Measurements from ENCODE around the gene PTPRF. TPM values are rescaled to one million over a fixed set of nuclear protein-coding genes. Genes with fewer than 3 reads are reported as not detected.

Gene PTPRF
- total RNA-seq, 1 experiment from 2014 or later, result 110 TPM

GRCh38 chr1:43620956-43621355 lies 90.3 kb downstream of the PTPRF start:
- Histone ChIP-seq H3K27ac (ENCODE audit: low read depth, low read length, poor library complexity, severe bottlenecking) (no peak overlapping the region), H3K4me1 (ENCODE audit: insufficient read depth, low read length, poor library complexity, severe bottlenecking) (no peaks in the 10 kb centered on the region), H3K9me3 (ENCODE audit: low read depth, low read length, poor library complexity, severe bottlenecking) (no peaks in the 10 kb centered on the region), H3K27me3 (replicated peaks; ENCODE audit: insufficient read depth, low read depth, low read length, poor library complexity) (no peaks in the 10 kb centered on the region), H3K36me3 (ENCODE audit: insufficient read depth, low read length, poor library complexity, severe bottlenecking) (peaks cover 26% of the 10 kb centered on the region), H3K4me3 (ENCODE audit: low read depth, low read length, poor library complexity, severe bottlenecking) (no peak overlapping the region)
- BruUV-seq (replicated peaks), result no TSS peak
- CTCF ChIA-PET, result interaction anchor here (0.7 kb wide), 1 partner anchor 48 kb away, joined by 3 read pairs; no protein-coding TSS in a partner anchor
- no peak for TF ChIP-seq EZH2 (IDR thresholded peaks at IDR 0.05; ENCODE audit: borderline replicate concordance, low read depth, low read length, poor library complexity, severe bottlenecking)
- TF ChIP-seq, protein P1, sequence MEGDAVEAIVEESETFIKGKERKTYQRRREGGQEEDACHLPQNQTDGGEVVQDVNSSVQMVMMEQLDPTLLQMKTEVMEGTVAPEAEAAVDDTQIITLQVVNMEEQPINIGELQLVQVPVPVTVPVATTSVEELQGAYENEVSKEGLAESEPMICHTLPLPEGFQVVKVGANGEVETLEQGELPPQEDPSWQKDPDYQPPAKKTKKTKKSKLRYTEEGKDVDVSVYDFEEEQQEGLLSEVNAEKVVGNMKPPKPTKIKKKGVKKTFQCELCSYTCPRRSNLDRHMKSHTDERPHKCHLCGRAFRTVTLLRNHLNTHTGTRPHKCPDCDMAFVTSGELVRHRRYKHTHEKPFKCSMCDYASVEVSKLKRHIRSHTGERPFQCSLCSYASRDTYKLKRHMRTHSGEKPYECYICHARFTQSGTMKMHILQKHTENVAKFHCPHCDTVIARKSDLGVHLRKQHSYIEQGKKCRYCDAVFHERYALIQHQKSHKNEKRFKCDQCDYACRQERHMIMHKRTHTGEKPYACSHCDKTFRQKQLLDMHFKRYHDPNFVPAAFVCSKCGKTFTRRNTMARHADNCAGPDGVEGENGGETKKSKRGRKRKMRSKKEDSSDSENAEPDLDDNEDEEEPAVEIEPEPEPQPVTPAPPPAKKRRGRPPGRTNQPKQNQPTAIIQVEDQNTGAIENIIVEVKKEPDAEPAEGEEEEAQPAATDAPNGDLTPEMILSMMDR (conservative IDR thresholded peaks at IDR 0.05; ENCODE audit: low read depth, low read length), result no peak
- POLR2A ChIA-PET (ENCODE audit: low non-redundant PET), result no interaction called here
- no peak for DNase-seq (ENCODE audit: low spot score)
- intact Hi-C loops (cut with micrococcal nuclease; ENCODE audit: unreplicated experiment), result no loop called here

- H3K9me3 ChIP-seq (ENCODE audit: low read depth, low read length, poor library complexity, severe bottlenecking), result no peaks in the 10 kb centered on the region
- ChIA-PET CTCF (interaction anchor here (0.7 kb wide), 1 partner anchor 49 kb away, joined by 3 read pairs; no protein-coding TSS in a partner anchor), POLR2A (ENCODE audit: low non-redundant PET) (no interaction called here)
- TF ChIP-seq, protein P1 (conservative IDR thresholded peaks at IDR 0.05; ENCODE audit: low read depth, low read length), result no peak
- no peak for TF ChIP-seq EZH2 (IDR thresholded peaks at IDR 0.05; ENCODE audit: borderline replicate concordance, low read depth, low read length, poor library complexity, severe bottlenecking)
- no peak overlapping the region for H3K27ac ChIP-seq (ENCODE audit: low read depth, low read length, poor library complexity, severe bottlenecking)
- no TSS peak for BruUV-seq (replicated peaks)
- H3K36me3 ChIP-seq (ENCODE audit: insufficient read depth, low read length, poor library complexity, severe bottlenecking), result peaks cover 26% of the 10 kb centered on the region
- H3K27me3 ChIP-seq (replicated peaks; ENCODE audit: insufficient read depth, low read depth, low read length, poor library complexity), result no peaks in the 10 kb centered on the region
- H3K4me3 ChIP-seq (ENCODE audit: low read depth, low read length, poor library complexity, severe bottlenecking), result no peak overlapping the region
- intact Hi-C loops (cut with micrococcal nuclease; ENCODE audit: unreplicated experiment), result no loop called here
- no peak for DNase-seq (ENCODE audit: low spot score)
- no peaks in the 10 kb centered on the region for H3K4me1 ChIP-seq (ENCODE audit: insufficient read depth, low read length, poor library complexity, severe bottlenecking)
Measured at GRCh38 chr1:43621386-43621785, 90.7 kb downstream of the PTPRF start.

DNA sequence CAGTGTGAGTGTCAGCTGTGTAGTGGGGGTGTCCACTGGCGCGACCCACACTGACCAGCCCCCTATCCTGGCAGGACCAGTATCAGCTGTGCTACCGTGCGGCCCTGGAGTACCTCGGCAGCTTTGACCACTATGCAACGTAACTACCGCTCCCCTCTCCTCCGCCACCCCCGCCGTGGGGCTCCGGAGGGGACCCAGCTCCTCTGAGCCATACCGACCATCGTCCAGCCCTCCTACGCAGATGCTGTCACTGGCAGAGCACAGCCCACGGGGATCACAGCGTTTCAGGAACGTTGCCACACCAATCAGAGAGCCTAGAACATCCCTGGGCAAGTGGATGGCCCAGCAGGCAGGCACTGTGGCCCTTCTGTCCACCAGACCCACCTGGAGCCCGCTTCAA lies 91.2 kb downstream of the PTPRF start:
- TF ChIP-seq EZH2 (IDR thresholded peaks at IDR 0.05; ENCODE audit: borderline replicate concordance, low read depth, low read length, poor library complexity, severe bottlenecking), result no peak
- TF ChIP-seq, protein P1 (conservative IDR thresholded peaks at IDR 0.05; ENCODE audit: low read depth, low read length), result no peak
- CTCF ChIA-PET, result no interaction called here
- BruUV-seq (replicated peaks), result no TSS peak

More for the DNA sequence above, 91.2 kb downstream of the PTPRF start:
- POLR2A ChIA-PET (ENCODE audit: low non-redundant PET), result no interaction called here
- no peaks in the 10 kb centered on the region for H3K4me1 ChIP-seq (ENCODE audit: insufficient read depth, low read length, poor library complexity, severe bottlenecking)
- no peaks in the 10 kb centered on the region for H3K27me3 ChIP-seq (replicated peaks; ENCODE audit: insufficient read depth, low read depth, low read length, poor library complexity)
- H3K36me3 ChIP-seq (ENCODE audit: insufficient read depth, low read length, poor library complexity, severe bottlenecking), result peaks cover 26% of the 10 kb centered on the region
- no peak overlapping the region for H3K27ac ChIP-seq (ENCODE audit: low read depth, low read length, poor library complexity, severe bottlenecking)
- intact Hi-C loops (cut with micrococcal nuclease; ENCODE audit: unreplicated experiment), result no loop called here
- no peaks in the 10 kb centered on the region for H3K9me3 ChIP-seq (ENCODE audit: low read depth, low read length, poor library complexity, severe bottlenecking)
- no peak for DNase-seq (ENCODE audit: low spot score)
- no peak overlapping the region for H3K4me3 ChIP-seq (ENCODE audit: low read depth, low read length, poor library complexity, severe bottlenecking)
